Stimulated activated CD4-positive, alpha-beta T cell treated with anti-CD3 and anti-CD28 coated beads, TNF-alpha, amount 100 ng/mL, for 24 hours (primary cell): ENCODE measurements around the gene CDK15.
"Not testable (repeated sequence)": the region's sequence is repeated elsewhere in the genome, so short reads cannot be mapped to it uniquely, and the experiment has no call there.

Experiments used
- DNase-seq, 3 experiments: peaks; one replicate each; pipeline ENCODE4 v3.0.0-alpha.2; 2020; ENCODE audit warnings: low read depth in 3 of 3

The CDK15 gene

DNA sequence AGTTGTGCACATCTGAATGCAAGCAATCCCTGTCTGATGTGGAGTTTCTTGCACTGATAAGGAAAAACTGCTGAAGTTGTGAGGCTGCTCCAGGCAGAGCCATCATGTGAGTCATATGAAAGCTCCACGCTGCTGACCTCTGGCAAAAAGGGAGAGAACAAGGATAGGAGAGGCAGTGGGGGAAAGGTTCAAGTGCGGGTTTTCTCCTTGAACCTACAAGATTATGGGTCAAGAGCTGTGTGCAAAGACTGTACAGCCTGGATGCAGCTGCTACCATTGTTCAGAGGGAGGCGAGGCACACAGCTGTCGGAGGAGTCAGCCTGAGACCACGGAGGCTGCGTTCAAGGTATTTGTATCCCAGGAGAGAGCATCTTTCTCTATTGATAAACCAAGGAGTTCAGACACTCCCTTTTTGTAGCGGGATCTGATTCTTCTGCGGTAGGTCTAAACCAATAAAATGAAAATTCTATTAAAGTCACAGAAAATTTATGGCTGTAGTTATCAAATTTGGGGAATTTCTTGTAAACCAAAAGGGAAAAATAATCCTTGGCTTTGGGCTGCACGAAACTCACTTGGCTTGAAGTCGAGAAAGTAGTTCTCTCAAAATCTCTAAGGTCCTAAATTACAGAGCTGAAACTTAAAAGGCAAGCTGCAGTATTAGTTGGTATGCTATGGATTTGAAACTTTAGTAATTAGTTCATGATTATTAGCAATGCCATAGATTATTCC is at the start of gene CDK15:
TSS of gene CDK15 (plus strand) at position 96 of the 729 bp plus-strand sequence. CDS start at position 224, 128 bp downstream.
- no peak for DNase-seq

DNA sequence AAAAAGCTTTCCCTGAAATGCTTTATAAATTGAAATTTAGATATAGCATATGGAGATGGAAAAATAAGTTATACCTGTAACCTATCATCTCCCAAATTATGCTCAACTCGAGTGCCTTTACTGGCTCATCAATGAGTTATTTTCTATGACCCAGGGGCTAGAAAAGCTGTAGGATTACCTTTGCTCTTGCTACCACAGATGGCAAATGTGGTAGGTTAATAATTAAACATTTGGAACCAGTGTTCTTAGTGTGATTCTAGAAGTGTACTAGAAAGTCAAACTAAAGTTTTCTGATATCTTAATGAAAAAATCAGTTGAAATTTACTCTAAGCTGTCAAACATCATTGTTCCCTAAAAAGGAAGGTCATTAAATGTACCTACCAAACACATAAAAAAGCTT is 48.1 kb upstream of the CDK15 start:
- no peak for DNase-seq

DNA sequence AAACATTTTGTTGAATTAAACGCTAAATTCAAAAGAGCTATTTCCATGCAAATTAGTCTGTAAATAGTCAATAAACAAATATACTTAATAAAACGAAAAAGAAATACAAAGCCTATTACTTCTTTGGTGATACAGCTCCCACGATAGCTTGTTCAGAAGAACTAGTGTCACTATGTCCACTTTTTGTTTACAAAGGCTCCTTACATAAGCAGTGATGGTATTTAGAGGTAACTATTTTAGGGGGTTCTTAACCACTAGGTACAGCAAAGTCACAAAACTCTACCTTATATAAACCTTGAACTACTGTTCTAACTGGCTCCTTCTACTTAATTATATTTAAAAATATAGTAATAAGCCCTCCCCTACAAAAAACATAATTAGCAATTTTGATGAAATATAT is 47.5 kb upstream of the CDK15 start:
- DNase-seq: no peak

DNA sequence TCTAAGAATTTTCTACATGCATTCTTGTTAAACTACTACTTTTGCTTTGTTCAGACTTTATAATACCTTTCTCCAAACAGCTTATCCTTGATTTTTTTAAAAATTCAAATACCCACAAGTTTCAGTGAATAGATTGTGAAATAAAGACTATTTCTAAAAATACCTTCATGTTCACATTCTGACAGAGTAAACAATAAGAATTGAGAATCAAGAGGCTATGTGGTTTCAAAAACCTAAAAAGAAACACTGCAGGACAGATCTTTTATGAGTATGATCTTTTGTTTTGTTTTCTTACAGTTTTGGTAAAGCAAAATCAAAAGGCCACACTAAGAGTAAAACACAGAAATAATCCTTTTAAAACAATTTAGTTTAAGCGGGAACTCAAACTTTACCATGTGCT is 46.8 kb upstream of the CDK15 start:
- DNase-seq: no peak

DNA sequence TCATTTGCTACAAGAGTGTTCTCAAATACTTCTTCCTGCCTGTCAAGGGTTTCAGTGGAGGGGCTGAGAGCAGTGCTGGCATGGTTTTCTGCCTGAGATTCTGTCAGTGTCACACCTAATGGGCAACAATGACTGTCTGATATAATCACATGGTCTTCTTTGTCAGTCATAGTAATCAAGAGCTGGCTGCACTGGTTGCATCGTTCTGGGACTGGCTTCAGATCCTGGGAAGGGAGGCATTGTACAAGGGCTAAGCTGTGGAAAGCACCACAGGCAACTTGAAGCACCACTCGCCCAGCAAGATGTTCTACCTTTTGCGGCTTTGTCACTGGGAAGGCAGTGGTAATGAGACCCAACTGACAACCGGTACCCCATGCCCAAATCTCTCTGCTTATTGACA is 45.2 kb upstream of the CDK15 start:
- DNase-seq: no peak

DNA sequence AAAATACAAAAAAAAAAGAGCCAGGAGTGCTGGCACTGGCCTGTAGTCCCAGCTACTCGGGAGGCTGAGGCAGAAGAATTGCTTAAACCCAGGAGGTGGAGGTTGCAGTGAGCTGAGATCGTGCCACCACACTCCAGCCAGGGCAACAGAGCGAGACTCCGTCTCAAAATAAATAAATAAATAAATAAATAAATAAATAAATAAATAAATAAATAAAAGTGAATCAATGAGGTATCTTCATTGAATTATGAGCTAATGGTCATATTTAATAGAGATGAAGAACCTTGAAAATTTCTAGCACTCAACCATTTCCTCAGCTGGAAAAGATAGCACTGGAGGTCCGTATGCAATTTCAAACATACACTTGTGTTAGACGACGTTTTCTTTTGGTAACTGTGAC is 41.9 kb upstream of the CDK15 start:
- DNase-seq: not testable (repeated sequence)

DNA sequence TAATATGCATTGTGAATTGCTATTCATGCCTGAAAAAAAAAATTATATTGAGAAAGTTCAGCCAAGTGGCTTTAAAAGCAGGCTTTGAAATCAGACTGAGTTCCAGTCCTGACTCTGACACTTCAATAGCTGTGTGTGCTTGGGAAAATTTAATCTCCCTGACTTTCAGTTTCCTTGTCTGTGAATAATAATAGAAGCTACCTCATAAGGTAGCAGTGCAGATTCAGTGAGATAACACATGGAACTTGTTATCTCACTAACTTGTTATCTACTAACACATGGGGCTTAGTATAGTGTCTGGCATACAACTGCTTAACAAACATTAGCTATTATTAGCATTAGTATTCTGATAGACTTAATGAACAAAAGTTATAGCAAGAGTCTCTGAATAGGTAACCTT is 40.5 kb upstream of the CDK15 start:
- no peak for DNase-seq

DNA sequence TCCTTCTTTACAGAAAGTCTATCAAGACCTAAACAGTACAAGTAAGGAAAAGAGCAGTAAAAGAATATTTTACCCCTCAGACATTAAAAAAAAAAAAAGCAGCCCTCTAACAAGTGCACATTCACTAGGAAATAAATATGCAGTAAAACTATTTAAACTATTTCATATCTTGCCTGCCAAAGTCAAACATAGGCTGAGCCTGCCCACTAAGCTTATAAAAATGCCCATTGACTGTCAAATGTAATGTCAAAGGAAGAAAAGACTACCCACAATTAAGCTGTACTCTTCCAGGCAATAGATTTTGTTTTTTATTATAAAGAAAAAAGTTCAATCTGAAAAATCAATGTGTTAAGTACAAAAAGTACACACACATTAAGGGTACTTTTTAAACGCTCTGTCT is 37.4 kb upstream of the CDK15 start:
- no peak for DNase-seq

DNA sequence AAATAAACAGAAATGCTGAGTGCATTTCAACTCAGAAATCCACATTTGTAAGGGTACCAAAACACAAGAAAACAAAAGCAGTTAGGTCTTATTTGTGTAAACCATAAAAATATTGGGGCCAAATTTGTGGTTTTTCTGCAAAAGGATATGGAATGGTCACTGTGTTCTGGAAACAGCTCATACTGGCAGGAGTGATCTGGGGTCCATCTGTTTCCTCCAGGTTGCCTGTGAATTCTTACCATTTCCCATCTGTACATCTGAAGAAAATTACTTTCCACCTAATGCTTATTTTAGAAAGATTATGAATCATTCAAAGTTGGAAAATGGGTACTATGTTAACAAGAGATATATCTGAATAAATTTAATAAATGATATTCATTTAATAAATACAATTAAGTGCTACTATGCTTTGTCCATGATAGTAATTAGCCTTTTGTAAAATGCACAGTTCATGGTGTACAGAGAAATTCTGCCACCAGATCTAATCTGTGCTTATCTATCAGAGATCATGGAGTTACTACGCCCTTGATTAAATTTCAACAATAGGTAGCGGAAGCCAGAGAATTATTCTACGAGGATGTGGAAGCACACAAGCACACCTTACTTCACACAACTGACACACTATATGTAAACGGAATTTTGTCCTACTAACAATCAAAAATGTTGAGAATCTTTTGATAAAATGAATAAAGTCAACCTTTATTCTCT is 36.5 kb upstream of the CDK15 start:
- DNase-seq: no peak

DNA sequence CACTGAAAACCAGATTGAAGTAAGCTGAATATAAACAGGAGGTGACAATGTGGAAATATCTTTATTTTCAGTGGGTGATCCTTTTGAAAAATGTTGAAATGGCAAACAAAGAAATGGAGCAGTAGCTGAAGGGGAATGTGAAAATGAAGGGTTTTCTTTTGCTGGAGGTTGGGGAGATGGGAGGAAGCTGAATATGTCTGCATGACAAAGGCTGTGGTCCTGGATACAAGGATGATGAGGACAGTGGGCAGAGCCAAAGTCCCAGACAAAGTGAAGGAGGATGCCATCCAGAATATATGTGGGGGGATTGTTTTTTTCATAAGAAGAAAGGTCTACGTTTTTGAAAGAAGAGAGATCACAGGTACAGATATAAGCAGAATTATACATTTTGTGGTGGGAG is 32.3 kb upstream of the CDK15 start:
- no peak for DNase-seq

DNA sequence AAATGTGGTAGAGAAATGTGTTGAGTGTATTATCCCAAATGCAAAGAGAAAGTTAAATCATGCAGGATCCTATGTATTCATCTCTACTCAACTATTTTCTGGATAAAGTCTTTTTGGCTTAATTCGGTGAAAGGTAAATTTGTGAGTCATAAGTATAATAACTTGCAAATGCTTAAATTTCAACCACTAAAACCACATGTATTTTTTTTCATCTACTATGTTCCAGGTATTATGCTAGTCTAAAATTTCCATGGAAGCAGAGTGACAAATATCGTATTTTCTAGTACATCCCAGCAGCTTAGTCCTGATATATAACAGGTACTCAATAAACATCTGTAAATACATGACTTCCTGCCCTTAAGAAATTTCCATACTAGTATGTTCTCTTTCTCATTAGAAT is 31.8 kb upstream of the CDK15 start:
- DNase-seq: no peak

DNA sequence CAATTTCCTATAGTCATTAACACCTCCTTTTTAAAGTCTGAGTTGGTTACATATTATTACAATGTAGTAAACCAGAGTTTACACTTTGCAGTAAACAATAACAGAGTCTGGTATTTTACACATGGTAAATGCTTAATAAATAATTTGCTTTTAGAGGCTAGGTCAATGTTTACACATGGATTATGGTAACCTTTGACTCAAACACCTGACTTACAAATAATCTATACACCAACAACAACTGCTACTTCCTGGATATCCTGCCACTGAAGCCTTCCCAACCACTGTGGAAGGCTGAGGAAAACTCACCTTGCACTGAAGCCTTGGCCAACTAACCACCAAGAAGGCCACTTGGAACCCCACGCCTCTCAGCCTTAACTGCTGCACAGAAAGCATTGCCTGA is 31.0 kb upstream of the CDK15 start:
- no peak for DNase-seq

DNA sequence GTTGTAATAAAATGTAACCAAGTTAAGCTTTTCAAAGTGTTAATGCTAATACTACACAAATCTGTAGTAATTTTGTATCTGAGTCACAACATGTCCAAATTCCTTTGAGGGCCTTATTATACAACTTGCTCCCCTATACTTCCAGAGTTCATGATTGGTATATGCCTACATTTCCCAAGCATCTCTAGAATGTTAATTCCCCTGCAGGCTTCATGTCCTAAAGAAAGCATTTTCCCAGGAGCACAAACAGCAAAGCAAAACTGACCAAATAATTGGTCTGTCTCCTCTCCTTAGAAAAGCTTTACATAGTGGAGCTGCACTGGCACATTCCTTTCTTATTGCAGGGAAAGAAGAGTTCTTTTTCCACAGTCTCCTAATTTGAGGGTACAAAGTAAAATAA is 29.3 kb upstream of the CDK15 start:
- no peak for DNase-seq

DNA sequence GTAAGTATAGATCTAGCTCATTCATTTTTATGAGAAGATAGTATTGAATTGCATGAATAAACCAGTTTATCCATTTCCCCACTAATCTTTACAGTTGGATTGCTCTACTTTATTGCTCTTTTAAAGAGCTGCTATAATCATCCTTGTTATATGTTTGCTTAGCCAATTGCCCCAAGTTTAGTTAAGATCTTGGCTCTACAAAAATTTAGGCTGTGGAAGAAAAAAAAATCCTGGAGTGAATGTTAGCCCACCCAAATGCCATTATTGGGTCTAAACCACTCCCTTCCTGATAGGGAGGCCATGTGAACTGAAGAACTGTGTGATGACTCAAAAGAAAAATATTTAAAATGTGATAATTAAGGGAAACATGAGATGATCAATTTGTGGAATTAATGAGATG is 28.5 kb upstream of the CDK15 start:
- DNase-seq: no peak

DNA sequence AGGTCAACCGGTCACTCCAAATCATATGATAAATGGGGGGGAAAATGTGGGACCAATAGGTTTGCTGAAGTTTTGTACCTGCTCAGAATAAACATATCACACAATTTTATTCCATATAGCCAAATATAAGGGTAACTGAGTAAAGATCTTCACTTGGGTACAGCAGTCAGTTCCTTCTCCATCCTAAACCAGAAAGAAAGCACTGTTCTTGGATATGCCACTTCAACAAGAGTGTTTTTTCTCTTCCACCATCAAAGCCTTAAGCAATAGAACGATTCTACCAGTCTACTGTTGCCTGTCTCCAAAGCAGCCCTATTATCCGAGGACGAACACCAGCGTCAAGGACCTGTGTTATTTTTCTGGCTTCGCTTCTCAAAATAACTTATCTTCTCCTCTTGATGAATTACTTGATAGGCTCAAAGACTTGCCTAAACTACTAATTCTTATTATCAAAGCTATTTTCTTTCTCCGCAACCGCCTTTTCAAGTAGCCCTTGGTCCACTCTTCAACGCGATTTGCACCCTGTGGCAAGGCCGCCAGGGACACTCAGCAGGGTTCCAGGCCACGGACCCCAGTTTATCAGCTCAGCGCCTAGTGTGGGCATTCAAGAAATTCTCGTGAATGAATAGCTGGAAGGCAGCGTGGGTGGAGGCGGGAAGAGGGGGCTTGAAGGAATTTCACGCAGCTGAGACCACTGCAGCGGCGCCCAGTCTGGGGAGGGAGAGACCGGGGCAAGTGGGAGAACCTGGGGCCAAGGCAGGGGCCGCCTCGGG is 26.2 kb upstream of the CDK15 start:
- no peak for DNase-seq

DNA sequence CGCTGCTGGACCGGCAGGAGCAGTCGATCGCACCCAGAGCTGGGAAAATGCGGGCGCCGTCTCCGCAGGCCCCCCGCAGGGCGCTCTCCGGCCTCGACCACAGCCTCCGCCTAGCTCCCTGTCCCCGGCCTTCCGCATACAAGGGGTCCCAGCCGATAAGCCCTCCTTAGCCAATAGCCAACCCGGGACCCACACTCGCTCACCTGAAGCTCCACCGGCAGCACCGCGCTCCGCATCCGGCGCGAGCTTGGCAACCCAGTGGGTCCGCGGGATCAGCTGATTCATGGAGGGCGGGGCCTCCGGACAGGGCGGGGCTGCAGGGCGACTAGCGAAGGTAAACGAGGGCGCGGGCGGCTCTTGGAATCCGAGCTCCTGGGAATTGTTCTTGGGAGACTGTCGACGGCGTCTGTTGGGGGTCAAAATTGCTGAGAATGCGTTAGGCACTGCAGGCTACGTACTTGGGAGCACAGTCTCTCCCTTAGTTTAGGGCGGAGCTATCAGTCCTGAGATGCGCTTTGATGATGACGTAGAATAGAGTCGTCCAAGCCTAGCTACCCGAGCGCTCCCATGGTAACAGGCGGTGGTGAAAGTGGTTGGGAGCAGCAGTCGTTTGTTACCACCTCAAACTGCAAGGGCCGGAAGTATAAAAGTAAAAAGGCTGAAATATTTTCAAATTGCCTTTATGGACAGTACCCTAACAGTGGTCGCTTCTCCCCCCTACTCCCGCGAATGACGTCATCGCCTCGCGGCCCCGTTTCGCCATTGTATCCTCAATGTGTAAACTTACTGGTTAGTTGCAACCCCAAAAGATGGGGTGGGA is 25.5 kb upstream of the CDK15 start, which contains the start of gene ALS2:
TSS of gene ALS2 (minus strand) at position 260 of the 820 bp plus-strand sequence. CDS start 12,048 bp downstream, outside the sequence.
- DNase-seq: peak; percentile 78 to 94 (median 85)

DNA sequence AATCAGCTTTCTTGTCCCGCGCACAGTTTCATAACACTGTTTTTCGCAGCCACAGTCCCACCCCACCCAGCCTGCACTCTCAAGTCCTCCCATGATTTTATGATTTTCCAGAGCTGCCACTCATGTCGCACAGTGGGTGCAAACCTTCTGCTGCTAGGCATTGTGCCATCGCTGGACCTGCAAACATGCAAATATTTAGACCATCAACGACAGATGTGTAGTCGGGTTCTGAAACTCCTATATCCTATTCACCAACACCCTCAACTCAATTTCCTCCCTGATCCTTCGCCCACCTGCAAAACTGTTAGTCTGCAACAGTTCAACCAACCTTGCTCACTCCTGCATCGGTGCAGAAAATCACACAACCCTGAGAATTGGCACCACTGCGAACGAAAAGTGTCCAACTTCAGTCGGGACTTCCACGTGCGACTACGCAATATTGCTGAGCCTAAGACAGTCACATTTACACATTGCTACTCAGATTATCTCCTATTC is 24.7 kb upstream of the CDK15 start:
- peak in 2 of 3 experiments; percentile 2 to 7 for DNase-seq

DNA sequence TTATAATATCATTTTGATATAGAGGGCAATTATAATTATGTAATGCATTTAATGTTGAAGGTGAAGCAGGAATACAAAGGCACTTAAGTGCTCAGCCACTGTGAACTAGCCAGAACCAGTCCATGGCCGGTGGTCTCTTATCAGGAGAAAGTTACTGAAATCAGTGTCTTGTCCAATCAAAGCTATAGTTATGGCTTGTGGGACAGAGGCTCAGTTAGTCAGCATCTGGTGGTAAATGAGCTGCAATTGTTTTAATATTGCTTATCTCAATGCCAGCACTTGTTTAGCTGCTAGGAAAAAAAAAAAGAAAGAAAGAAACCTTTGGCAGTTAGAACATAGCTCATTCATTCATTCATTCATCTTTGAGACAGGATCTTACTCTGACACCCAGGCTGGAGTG is 21.8 kb upstream of the CDK15 start:
- DNase-seq: no peak

DNA sequence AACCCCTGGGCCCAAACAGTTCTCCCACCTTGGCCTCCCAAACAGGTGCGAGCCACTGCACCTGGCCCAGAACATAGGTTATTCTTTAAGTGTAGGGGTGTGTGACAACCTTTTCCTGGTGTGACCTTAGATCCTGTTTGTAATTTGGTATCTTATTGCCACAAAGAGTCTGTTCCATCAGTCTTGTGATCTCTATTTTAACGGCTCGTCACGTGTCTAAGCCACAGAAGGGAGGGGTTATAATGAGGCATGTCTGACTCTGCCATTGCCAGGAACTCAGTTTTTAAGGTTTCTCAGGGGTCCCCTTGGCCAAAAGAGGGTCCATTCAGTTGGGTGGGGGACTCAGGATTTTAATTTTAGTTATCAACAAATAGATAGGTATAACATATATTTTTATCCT is 21.2 kb upstream of the CDK15 start:
- DNase-seq: no peak

DNA sequence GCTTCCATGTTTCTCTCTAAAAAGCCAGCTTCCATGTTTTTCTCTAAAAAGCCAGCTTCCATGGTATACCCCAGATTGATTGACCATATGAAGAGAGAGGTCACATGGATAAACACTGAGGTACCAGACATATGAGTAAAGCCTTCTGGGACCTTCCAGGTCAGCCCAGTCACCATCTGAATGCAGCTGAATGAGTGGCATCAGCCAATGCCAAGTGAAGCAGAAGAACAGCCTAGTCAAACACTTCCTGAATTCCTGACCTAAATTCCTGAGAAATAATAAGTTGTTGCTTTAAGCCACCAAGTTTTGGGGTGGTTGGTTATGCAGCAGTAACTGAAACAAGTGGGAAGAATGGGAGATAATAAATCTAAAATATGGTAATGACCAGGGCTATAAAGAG is 19.9 kb upstream of the CDK15 start:
- no peak for DNase-seq

DNA sequence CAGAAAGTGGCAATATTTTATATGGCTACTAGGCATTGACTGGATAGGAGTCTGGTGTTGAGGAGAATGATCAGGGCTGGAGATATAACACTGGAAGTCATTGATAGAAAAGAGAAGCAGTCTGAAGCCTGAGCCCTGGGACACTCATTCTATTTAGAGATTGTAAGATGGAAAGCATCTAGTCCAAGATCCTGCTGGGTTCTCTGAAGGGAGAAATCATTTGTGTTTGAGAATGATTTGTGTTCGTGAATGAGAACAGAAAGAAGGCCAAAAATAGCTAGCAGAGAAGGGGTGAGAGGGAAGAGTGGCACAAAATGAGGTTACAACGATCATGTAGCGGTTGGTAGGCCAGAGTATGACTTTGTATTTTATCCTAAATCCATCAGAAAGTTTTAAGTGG is 18.0 kb upstream of the CDK15 start:
- DNase-seq: no peak

DNA sequence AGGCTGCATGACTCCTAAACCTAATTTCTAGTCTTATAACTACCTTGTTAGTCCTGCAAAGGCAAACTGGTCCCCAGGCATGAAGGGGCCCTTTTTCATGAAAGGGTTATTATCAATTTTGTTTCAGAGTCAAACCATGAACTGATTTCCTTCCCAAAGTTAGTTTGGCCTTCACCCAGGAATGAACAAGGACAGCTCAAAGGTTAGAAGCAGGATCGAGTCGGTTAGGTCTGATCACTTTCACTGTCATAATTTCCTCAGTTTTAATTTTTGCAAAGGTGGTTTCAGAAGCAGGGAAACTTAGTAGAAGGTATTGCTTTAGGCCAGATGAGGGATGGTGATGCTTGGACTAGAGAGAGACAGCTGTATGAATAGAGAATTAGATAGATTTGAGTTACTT is 16.9 kb upstream of the CDK15 start:
- DNase-seq: no peak
